GM19395 (cell line): Measurements from ENCODE around the gene LHFPL6.

ENCODE experiments used
- ATAC-seq: cut with Tn5 transposase; IDR thresholded peaks from one replicate; pipeline ENCODE4 v1.9.1; 2021; ENCODE audit warnings: mild to moderate bottlenecking, moderate library complexity; ENCODE audit not compliant: unreplicated experiment

Gene LHFPL6

GRCh38 chr13:39318161-39318560, 284.8 kb downstream of the LHFPL6 start:
- no peak for ATAC-seq

- ATAC-seq, result no peak
Observed at GRCh38 chr13:39317291-39317690, 285.7 kb downstream of the LHFPL6 start.

GRCh38 chr13:39315796-39316195, 287.2 kb downstream of the LHFPL6 start:
- ATAC-seq, result no peak

GRCh38 chr13:39313721-39314120, 289.3 kb downstream of the LHFPL6 start:
- no peak for ATAC-seq

DNA sequence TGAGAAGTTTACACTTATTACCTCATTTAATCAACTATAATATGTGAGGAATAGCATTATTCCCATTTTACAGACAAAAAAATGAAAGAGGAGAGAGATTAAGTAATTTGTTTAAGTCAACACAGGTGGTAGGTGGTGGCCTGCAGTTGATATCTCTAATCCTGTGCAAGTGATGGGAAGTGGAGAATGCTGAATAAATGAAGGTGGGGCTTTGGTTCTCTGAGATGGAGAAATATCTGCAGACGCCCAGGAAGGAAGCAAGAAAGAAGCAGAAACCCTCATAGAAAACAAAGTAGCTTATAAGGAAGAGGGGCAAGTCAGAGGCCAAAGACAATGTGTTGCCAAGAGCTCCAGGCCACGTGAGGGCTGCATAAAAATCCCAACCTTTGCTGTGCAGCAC, 290.4 kb downstream of the LHFPL6 start:
- no peak for ATAC-seq

DNA sequence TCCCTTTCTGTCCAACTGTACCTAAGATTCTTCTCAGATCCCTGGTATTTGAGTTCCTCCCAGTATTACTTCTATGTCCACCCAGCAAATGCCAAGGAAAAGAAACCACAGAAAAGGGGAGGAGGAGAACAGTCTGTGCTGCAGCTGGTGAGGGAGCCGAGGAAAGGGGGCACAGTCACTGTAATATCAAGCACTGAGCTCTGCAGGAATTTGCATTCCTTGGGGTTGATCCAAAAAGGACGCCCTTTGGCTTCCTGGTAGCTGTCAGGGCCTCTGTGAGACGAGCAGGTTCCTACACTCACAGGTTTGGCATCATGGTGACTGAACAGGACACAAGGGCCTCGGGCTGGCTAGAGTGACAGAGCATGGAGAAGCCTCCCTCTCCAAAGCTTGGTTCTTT, 291.4 kb downstream of the LHFPL6 start:
- no peak for ATAC-seq

DNA sequence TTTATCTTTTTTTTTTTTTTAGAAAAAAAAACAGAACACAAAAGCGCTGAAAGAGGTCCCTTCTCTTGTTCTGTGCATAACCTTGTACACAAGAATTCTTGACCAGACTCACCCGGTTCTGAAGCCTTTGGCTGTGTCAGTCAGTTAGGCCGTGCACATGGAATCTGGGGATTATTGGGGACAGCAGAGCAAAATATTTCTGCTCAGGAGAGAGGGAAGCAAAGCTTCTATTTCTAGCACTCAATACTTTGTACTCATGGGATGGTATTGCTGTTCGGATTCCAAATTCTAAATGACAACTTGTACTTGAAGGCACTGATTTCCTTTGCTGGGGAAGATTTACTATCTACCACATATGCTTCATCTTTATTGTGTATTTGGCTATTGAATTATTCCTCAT, 292.0 kb downstream of the LHFPL6 start:
- ATAC-seq, result no peak

DNA sequence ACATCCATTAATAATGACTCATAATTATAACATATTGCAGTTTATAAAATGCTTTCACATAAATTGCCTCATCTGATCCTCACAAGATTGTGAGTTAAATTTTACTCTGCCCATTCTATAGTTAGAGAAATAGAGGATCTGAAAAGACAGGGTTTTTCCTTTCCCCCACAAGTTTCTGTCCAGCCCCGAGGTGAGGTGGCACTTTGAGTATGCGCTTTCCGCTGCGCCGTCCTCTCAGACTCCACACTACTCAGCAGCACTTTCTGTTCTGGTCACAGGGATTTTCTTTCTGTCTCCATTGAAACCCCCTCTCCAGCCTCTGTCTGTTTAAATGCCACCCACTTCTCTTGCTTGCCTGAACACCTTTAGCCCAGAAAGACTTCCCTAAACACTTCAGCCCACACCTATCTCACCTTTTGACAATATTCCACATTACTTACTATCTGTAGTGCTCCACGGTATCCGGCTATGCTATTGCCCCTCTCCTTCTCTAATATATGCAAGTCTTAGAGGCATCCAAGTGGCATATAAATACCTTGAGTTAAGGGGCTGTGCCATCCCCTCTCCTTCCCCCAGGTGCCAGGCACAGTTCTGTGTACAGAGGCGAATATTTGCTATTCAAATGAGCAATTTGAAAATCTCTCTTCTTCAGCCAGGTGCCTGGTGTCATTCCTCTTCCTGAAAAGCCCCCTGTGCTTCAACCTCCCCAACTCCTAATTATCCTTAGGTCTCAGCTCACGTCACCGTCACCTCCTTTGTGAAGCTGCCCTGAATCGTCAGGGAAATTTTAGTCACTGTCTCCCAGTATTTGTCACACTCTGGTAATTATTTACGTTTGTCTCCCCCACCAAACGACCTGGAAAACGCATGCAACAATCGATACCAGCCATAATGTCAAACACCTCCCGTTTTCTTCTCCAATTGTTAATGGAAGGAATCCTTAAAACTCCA, 296.1 kb downstream of the LHFPL6 start:
- ATAC-seq, result peak; percentile 96

DNA sequence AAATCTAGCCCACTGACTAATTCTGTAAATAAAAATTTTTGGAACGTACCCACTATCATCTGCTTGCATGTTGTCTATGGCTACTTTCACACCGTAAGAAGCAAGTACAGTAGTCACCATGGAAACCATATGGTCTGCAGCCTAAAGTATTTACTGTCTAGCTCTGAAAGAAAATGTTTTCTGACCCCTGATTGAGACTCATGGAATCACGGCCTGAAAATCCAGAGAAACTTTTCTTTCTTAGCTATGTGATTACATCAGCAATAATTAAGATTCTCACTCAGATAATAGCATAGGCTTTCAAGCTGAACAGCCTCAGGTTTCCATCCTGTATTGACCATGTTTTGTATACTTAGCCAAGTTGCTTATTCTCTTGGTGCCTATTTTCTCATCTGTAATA, 300.2 kb downstream of the LHFPL6 start:
- ATAC-seq, result no peak

DNA sequence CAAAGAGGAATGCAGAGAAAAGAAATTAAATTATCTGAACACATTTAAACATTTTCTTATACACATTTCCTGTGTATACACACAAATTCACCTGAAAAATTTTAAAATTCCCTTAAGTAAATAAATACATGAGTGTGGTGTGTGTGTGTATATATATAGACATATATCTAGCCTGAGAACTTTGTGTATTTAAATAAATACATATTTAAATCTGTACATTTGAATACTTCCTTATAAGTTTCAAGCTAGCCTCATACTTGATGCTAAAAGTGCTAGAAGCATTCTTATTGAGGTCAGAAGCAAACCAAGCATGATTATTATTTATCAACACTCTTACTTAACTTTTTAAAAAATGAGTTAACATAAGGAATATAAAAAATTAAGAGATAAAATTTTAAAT, 304.0 kb downstream of the LHFPL6 start:
- no peak for ATAC-seq

DNA sequence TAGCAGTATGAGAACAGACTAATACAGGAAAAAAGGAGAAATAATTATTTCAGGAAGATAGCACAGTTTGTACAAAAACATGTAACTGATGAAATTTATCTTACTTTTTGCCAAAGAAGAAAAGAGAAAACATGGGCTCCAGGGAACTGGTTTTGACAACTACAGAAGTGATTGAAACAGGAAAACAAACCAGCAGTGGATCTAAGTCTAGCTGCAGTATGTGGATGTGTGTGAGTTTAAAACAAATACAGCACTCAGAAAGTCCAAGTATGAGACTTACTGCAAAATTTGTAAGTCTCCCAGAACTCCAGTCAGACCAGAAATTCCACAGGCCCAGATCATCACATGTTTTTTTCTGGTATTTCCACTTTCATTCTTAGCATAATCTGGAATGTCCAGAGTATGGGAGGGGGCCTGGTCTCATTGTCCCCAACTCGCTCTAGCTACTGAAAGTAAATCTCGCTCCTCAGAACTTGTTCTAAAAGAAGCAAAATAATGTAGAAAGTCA, 305.3 kb downstream of the LHFPL6 start:
- ATAC-seq, result no peak

DNA sequence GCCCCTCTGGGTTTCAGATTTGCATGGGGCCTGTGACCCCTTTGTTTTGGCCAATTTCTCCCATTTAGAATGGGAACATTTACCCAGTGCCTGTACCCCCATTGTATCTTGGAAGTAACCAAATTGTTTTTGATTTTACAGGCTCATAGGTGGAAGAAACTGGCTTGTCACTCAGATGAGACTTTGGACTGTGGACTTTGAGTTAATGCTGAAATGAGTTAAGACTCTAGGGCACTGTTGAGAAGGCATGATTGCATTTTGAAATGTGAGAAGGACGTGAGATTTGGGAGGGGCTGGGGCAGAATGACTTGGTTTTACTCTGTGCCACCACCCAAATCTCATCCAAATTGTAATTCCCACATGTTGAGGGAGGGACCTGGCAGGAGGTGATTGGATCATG, 306.0 kb downstream of the LHFPL6 start:
- no peak for ATAC-seq

- no peak for ATAC-seq
Observed at GRCh38 chr13:39296193-39296592, 306.8 kb downstream of the LHFPL6 start.
